ENCODE results near the gene ZBTB25. TPM values are rescaled to one million over a fixed set of nuclear protein-coding genes. Genes with fewer than 3 reads are reported as not detected.
A peak's percentile ranks its signal among the peaks of the same experiment; 100 is the strongest.

The ZBTB25 gene
- total RNA-seq, 1 donor from 2014 or later: 14.1 TPM

- no peak overlapping the region for H3K4me3 Mint-ChIP-seq
- no peak for TF ChIP-seq CTCF (conservative IDR thresholded peaks at IDR 0.05)
- no peaks in the 10 kb centered on the region for H3K9me3 Mint-ChIP-seq
- no peak for DNase-seq (ENCODE audit: low read depth, low spot score)
- no peak overlapping the region for H3K27ac Mint-ChIP-seq (ENCODE audit: unreplicated experiment)
- H3K36me3 Mint-ChIP-seq (ENCODE audit: low read depth): peaks cover 2% of the 10 kb centered on the region
- peaks cover 10% of the 10 kb centered on the region for H3K4me1 Mint-ChIP-seq
- peaks cover 21% of the 10 kb centered on the region for H3K27me3 Mint-ChIP-seq (ENCODE audit: low read depth)
Measured at GRCh38 chr14:64468451-64468850, 35.2 kb downstream of the ZBTB25 start.

GRCh38 chr14:64467566-64467965, 36.1 kb downstream of the ZBTB25 start:
- H3K36me3 Mint-ChIP-seq (ENCODE audit: low read depth): peaks cover 2% of the 10 kb centered on the region
- peaks cover 21% of the 10 kb centered on the region for H3K27me3 Mint-ChIP-seq (ENCODE audit: low read depth)
- no peak for DNase-seq (ENCODE audit: low read depth, low spot score)
- TF ChIP-seq CTCF (conservative IDR thresholded peaks at IDR 0.05): no peak
- H3K4me3 Mint-ChIP-seq: peak overlapping the region; percentile 59
- peaks cover 10% of the 10 kb centered on the region for H3K4me1 Mint-ChIP-seq
- H3K9me3 Mint-ChIP-seq: no peaks in the 10 kb centered on the region
- no peak overlapping the region for H3K27ac Mint-ChIP-seq (ENCODE audit: unreplicated experiment)

GRCh38 chr14:64467101-64467500, 36.5 kb downstream of the ZBTB25 start:
- DNase-seq (ENCODE audit: low read depth, low spot score): no peak
- peaks cover 10% of the 10 kb centered on the region for H3K4me1 Mint-ChIP-seq
- H3K4me3 Mint-ChIP-seq: peak overlapping the region; percentile 6
- H3K9me3 Mint-ChIP-seq: no peaks in the 10 kb centered on the region
- H3K36me3 Mint-ChIP-seq (ENCODE audit: low read depth): peaks cover 2% of the 10 kb centered on the region
- no peak for TF ChIP-seq CTCF (conservative IDR thresholded peaks at IDR 0.05)
- peaks cover 21% of the 10 kb centered on the region for H3K27me3 Mint-ChIP-seq (ENCODE audit: low read depth)
- no peak overlapping the region for H3K27ac Mint-ChIP-seq (ENCODE audit: unreplicated experiment)

GRCh38 chr14:64465831-64466554, 37.6 kb downstream of the ZBTB25 start:
- Mint-ChIP-seq H3K27me3 (ENCODE audit: low read depth) (peaks cover 21% of the 10 kb centered on the region), H3K27ac (ENCODE audit: unreplicated experiment) (no peak overlapping the region), H3K9me3 (no peaks in the 10 kb centered on the region), H3K36me3 (ENCODE audit: low read depth) (peaks cover 2% of the 10 kb centered on the region), H3K4me3 (peak overlapping the region; percentile 87), H3K4me1 (peaks cover 10% of the 10 kb centered on the region)
- DNase-seq (ENCODE audit: low read depth, low spot score): peak; percentile 22
- peak; percentile 40 for TF ChIP-seq CTCF (conservative IDR thresholded peaks at IDR 0.05)

GRCh38 chr14:64465191-64465822, 38.3 kb downstream of the ZBTB25 start, which contains the start of gene AKAP5:
Gene AKAP5 (plus strand): TSS chr14:64465499. CDS start chr14:64468395, 2,896 bp downstream.
- Mint-ChIP-seq H3K4me3 (peak within 1 kb of the TSS; percentile 89), H3K36me3 (ENCODE audit: low read depth) (peaks cover 2% of the 10 kb centered on the region), H3K9me3 (no peaks in the 10 kb centered on the region), H3K27me3 (ENCODE audit: low read depth) (peaks cover 21% of the 10 kb centered on the region), H3K27ac (ENCODE audit: unreplicated experiment) (no peak within 1 kb of the TSS), H3K4me1 (peaks cover 10% of the 10 kb centered on the region)
- peak; percentile 68 for DNase-seq (ENCODE audit: low read depth, low spot score)
- TF ChIP-seq CTCF (conservative IDR thresholded peaks at IDR 0.05): no peak

Data from neural crest cell (in vitro differentiated cells).